ENCODE results near the gene WEE2. TPM values are rescaled to one million over a fixed set of nuclear protein-coding genes. Genes with fewer than 3 reads are reported as not detected.

Gene WEE2
- total and polyA plus RNA-seq, 2 donors from 2014 or later = 0.06 to 0.13 TPM

- intact Hi-C loops (cut with DNase I) = no loop called here
- no peak for FAIRE-seq
Measured at GRCh38 chr7:141731476-141732149, 23.5 kb downstream of the WEE2 start.

GRCh38 chr7:141737118-141737835 is 29.1 kb downstream of the WEE2 start:
- Histone ChIP-seq H3K27me3 (ENCODE audit: control insufficient read depth, insufficient read depth, low read length) (no peaks in the 10 kb centered on the region), H3K4me1 (ENCODE audit: control insufficient read depth in 2 of 3, insufficient read depth in 2 of 3, low read depth in 1 of 3, low read length in 3 of 3) (peaks cover 0 to 10% (median 8%) of the 10 kb centered on the region in 3 donors), H3K36me3 (ENCODE audit: control insufficient read depth in 2 of 3, insufficient read depth in 3 of 3, low read length in 3 of 3) (peaks cover 0 to 10% (median 7%) of the 10 kb centered on the region in 3 donors), H3K27ac (ENCODE audit: low read depth in 2 of 2, low read length in 2 of 2) (peak overlapping the region in 1 of 2 donors; percentile 74), H3K9me3 (ENCODE audit: control insufficient read depth in 2 of 3, insufficient read depth in 1 of 3, low read length in 3 of 3) (no peaks in the 10 kb centered on the region), H3K4me3 (ENCODE audit: low read length in 3 of 3) (peak overlapping the region; percentile 90 to 100 (median 99)), H3K9ac (ENCODE audit: low read length in 3 of 3) (peak overlapping the region in 2 of 3 donors; percentile 95 to 100)
- DNase-seq (peak in 3 of 5 donors; percentile 4 to 37 (median 14)), FAIRE-seq (no peak)
- intact Hi-C loops (cut with DNase I) = no loop called here
- TF ChIP-seq CTCF (IDR thresholded peaks at IDR 0.05; ENCODE audit: borderline replicate concordance, extremely low read depth, insufficient read depth) = no peak

More at GRCh38 chr7:141731476-141732149, 23.5 kb downstream of the WEE2 start:
- Histone ChIP-seq H3K4me3 (ENCODE audit: low read length in 3 of 3) (no peak overlapping the region), H3K9ac (ENCODE audit: low read length in 3 of 3) (no peak overlapping the region), H3K27me3 (ENCODE audit: control insufficient read depth, insufficient read depth, low read length) (no peaks in the 10 kb centered on the region), H3K36me3 (ENCODE audit: control insufficient read depth in 2 of 3, insufficient read depth in 3 of 3, low read length in 3 of 3) (no peaks in the 10 kb centered on the region), H3K4me1 (ENCODE audit: control insufficient read depth in 2 of 3, insufficient read depth in 2 of 3, low read depth in 1 of 3, low read length in 3 of 3) (no peaks in the 10 kb centered on the region), H3K27ac (ENCODE audit: low read depth in 2 of 2, low read length in 2 of 2) (no peak overlapping the region), H3K9me3 (ENCODE audit: control insufficient read depth in 2 of 3, insufficient read depth in 1 of 3, low read length in 3 of 3) (no peaks in the 10 kb centered on the region)
- DNase-seq = no peak
- TF ChIP-seq CTCF (IDR thresholded peaks at IDR 0.05; ENCODE audit: borderline replicate concordance, extremely low read depth, insufficient read depth) = no peak

- intact Hi-C loops (cut with DNase I) = no loop called here
- FAIRE-seq (peak; percentile 96), DNase-seq (peak; percentile 95 to 99 (median 96))
- H3K36me3 ChIP-seq (ENCODE audit: control insufficient read depth in 2 of 3, insufficient read depth in 3 of 3, low read length in 3 of 3) = peaks cover 0 to 13% (median 11%) of the 10 kb centered on the region in 3 donors
- peaks cover 0 to 10% (median 8%) of the 10 kb centered on the region in 3 donors for H3K4me1 ChIP-seq (ENCODE audit: control insufficient read depth in 2 of 3, insufficient read depth in 2 of 3, low read depth in 1 of 3, low read length in 3 of 3)
- peak; percentile 61 for TF ChIP-seq CTCF (IDR thresholded peaks at IDR 0.05; ENCODE audit: borderline replicate concordance, extremely low read depth, insufficient read depth)
- H3K4me3 ChIP-seq (ENCODE audit: low read length in 3 of 3) = peak within 1 kb of the TSS; percentile 90 to 100 (median 99)
- H3K27me3 ChIP-seq (ENCODE audit: control insufficient read depth, insufficient read depth, low read length) = no peaks in the 10 kb centered on the region
- H3K9me3 ChIP-seq (ENCODE audit: control insufficient read depth in 2 of 3, insufficient read depth in 1 of 3, low read length in 3 of 3) = no peaks in the 10 kb centered on the region
- peak within 1 kb of the TSS; percentile 74 to 88 for H3K27ac ChIP-seq (ENCODE audit: low read depth in 2 of 2, low read length in 2 of 2)
- peak within 1 kb of the TSS; percentile 42 to 100 (median 95) for H3K9ac ChIP-seq (ENCODE audit: low read length in 3 of 3)
Measured at GRCh38 chr7:141737836-141738591, 29.9 kb downstream of the WEE2 start, which contains the start of gene SSBP1. Gene SSBP1 (plus strand): TSS chr7:141738358. CDS start chr7:141739167, 809 bp downstream.
